Neural progenitor cell (in vitro differentiated cells): Measurements from ENCODE around the gene ABCF1. TPM values are rescaled to one million over a fixed set of nuclear protein-coding genes. Genes with fewer than 3 reads are reported as not detected.

Experiments used
- DNase-seq: peaks from one replicate; pipeline ENCODE4 v3.0.0-alpha.2; 2016; ENCODE audit warnings: low spot score
- H2AFZ ChIP-seq: fragments of 200-600 bp; sonication (generic); replicated peaks from 2 replicates; pipeline ENCODE4 v1.6.1; 2016; ENCODE audit warnings: antibody characterized with exemption
- H3F3A ChIP-seq: fragments of 200-600 bp; sonication (generic); 2 replicates; pipeline ENCODE4 v1.6.1; 2016; ENCODE audit warnings: antibody characterized with exemption, low read depth
- H3K27ac ChIP-seq: fragments of 200-600 bp; sonication (generic); 2 replicates; pipeline ENCODE4 v1.5.1; 2016; ENCODE audit warnings: mild to moderate bottlenecking
- H3K27me3 ChIP-seq: fragments of 200-600 bp; sonication (generic); 2 replicates; pipeline ENCODE4 v1.6.1; 2016; ENCODE audit warnings: mild to moderate bottlenecking, moderate library complexity
- H3K36me3 ChIP-seq: fragments of 200-600 bp; sonication (generic); 2 replicates; pipeline ENCODE4 v1.5.1; 2016
- H3K4me1 ChIP-seq: fragments of 200-600 bp; sonication (generic); 2 replicates; pipeline ENCODE4 v1.6.1; 2016; ENCODE audit warnings: mixed run types
- H3K4me2 ChIP-seq: fragments of 200-600 bp; sonication (generic); 2 replicates; pipeline ENCODE4 v1.6.1; 2016
- H3K4me3 ChIP-seq: fragments of 200-600 bp; sonication (generic); 2 replicates; pipeline ENCODE4 v1.5.1; 2016
- H3K79me2 ChIP-seq: fragments of 200-600 bp; sonication (generic); 2 replicates; pipeline ENCODE4 v1.6.1; 2016; ENCODE audit warnings: low read depth
- H3K9ac ChIP-seq: fragments of 200-600 bp; sonication (generic); 2 replicates; pipeline ENCODE4 v1.6.1; 2016
- H3K9me3 ChIP-seq: fragments of 200-600 bp; sonication (generic); 2 replicates; pipeline ENCODE4 v1.5.1; 2016; ENCODE audit warnings: low read depth
- H4K20me1 ChIP-seq: fragments of 200-600 bp; sonication (generic); 2 replicates; pipeline ENCODE4 v1.6.1; 2016; ENCODE audit warnings: low read depth
- H3K27ac Mint-ChIP-seq: 3 replicates; pipeline ENCODE4 v1.8.0; 2021; ENCODE audit warnings: mixed read lengths
- H3K27me3 Mint-ChIP-seq: 2 replicates; pipeline ENCODE4 v1.8.0; 2022; ENCODE audit warnings: low read depth, mild to moderate bottlenecking, inconsistent platforms, moderate library complexity, mixed read lengths; ENCODE audit not compliant: insufficient read depth
- H3K36me3 Mint-ChIP-seq: 3 replicates; pipeline ENCODE4 v1.8.0; 2021; ENCODE audit warnings: mixed read lengths
- H3K4me1 Mint-ChIP-seq: 3 replicates; pipeline ENCODE4 v1.8.0; 2021; ENCODE audit warnings: mixed read lengths
- H3K4me3 Mint-ChIP-seq: 3 replicates; pipeline ENCODE4 v1.8.0; 2021; ENCODE audit warnings: mild to moderate bottlenecking, moderate library complexity, mixed read lengths
- H3K9me3 Mint-ChIP-seq: 3 replicates; pipeline ENCODE4 v1.8.0; 2020; ENCODE audit warnings: mixed read lengths
- EZH2 ChIP-seq: fragments of 200-600 bp; sonication (generic); IDR thresholded peaks from 2 replicates; pipeline ENCODE4 v1.6.1; 2017; ENCODE audit warnings: antibody characterized with exemption, mild to moderate bottlenecking, moderate library complexity
- EZH2phosphoT487 ChIP-seq: fragments of 200-600 bp; sonication (generic); IDR thresholded peaks from 2 replicates; pipeline ENCODE4 v1.6.1; 2017; ENCODE audit warnings: antibody characterized with exemption
- total RNA-seq: library from RNA; depleted of rRNA; stranded (reverse); fragments of >200 nt; gene quantifications from 2 replicates; pipeline ENCODE4 v1.2.3, GENCODE V29; 2015; ENCODE audit warnings: low replicate concordance
- TF ChIP-seq, protein P1 (sequence below): fragments of 200-600 bp; sonication (generic); IDR thresholded peaks from 2 replicates; pipeline ENCODE4 v1.5.1; 2017; ENCODE audit warnings: antibody characterized with exemption, mild to moderate bottlenecking

The ABCF1 gene
- total RNA-seq, 1 donor from 2014 or later, result 43.9 TPM

DNA sequence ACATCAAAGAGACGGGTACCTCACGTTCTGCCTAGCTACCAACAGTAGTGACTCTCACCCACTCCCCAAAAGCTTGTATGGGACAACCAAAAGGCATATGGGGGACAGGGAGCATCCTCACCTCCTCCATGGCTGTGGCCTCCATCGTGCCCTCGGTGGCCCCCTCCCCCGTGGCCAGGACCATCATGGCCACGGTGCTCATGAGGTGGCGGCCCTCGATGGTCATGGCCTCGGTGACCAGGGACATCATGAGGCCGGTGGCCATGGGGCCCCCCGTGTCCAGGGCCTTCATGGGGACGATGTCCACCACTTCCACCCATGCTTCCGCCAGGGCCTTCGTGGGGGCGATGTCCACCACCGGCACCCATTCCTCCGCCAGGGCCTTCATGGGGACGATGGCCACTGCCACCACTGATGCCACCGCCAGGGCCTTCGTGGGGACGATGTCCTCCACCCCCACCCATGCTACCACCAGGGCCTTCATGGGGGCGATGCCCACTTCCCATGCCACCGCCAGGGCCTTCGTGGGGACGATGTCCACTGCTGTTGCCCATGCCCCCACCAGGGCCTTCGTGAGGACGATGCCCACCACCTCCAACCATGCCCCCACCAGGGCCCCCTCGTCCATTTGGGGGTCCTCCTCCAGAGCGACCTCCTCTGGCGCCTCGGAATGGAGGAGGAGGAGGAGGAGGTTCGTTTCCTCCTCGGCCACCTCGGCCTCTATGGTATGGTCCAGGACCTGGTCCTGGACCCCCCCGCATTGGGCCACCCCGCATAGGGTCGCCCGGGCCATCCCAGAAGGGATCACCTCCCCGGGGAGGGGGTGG lies 30.8 kb downstream of the ABCF1 start:
- H3K4me1 ChIP-seq, result no peaks in the 10 kb centered on the region
- no peaks in the 10 kb centered on the region for H3K27me3 ChIP-seq
- peaks cover 77% of the 10 kb centered on the region for H3F3A ChIP-seq
- TF ChIP-seq, protein P1, sequence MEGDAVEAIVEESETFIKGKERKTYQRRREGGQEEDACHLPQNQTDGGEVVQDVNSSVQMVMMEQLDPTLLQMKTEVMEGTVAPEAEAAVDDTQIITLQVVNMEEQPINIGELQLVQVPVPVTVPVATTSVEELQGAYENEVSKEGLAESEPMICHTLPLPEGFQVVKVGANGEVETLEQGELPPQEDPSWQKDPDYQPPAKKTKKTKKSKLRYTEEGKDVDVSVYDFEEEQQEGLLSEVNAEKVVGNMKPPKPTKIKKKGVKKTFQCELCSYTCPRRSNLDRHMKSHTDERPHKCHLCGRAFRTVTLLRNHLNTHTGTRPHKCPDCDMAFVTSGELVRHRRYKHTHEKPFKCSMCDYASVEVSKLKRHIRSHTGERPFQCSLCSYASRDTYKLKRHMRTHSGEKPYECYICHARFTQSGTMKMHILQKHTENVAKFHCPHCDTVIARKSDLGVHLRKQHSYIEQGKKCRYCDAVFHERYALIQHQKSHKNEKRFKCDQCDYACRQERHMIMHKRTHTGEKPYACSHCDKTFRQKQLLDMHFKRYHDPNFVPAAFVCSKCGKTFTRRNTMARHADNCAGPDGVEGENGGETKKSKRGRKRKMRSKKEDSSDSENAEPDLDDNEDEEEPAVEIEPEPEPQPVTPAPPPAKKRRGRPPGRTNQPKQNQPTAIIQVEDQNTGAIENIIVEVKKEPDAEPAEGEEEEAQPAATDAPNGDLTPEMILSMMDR, result no peak
- no peak overlapping the region for H3K4me2 ChIP-seq
- H3K79me2 ChIP-seq, result no peaks in the 10 kb centered on the region
- Mint-ChIP-seq H3K9me3 (no peaks in the 10 kb centered on the region), H3K4me3 (no peak overlapping the region), H3K4me1 (peaks cover 6% of the 10 kb centered on the region), H3K36me3 (peaks cover 48% of the 10 kb centered on the region), H3K27ac (no peak overlapping the region), H3K27me3 (peaks cover 4% of the 10 kb centered on the region)
- H3K36me3 ChIP-seq, result peaks cover 12% of the 10 kb centered on the region
- no peak overlapping the region for H3K27ac ChIP-seq
- no peak overlapping the region for H3K9ac ChIP-seq
- H3K4me3 ChIP-seq, result no peak overlapping the region
- H4K20me1 ChIP-seq, result peaks cover 32% of the 10 kb centered on the region
- no peaks in the 10 kb centered on the region for H3K9me3 ChIP-seq
- no peak overlapping the region for H2AFZ ChIP-seq
- no peak for DNase-seq

DNA sequence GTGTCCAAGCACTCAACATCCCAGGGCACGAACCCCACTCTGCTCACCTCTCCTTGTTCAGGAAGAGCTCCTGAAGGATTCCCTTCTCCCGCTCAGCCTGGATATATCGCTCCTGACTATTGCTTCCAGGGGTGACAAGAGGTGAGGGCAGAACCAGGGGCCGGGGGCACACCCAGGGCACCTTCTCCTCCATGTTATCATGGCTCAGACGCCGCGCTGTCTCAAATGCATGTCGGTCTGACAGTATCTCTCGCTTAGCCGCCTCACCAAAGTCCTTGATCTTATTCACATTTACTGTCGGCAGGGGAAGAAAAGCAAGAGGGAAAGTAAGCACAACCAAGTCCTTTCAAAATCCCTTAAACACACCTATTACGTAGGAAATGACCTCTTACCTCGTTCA lies 32.7 kb downstream of the ABCF1 start:
- no peak overlapping the region for H3K27ac Mint-ChIP-seq
- Histone ChIP-seq H3F3A (peaks cover 68% of the 10 kb centered on the region), H3K9me3 (no peaks in the 10 kb centered on the region), H4K20me1 (peaks cover 44% of the 10 kb centered on the region), H3K4me2 (no peak overlapping the region), H3K27me3 (no peaks in the 10 kb centered on the region), H3K27ac (no peak overlapping the region), H3K9ac (no peak overlapping the region), H3K4me3 (no peak overlapping the region), H3K36me3 (peaks cover 18% of the 10 kb centered on the region), H3K79me2 (peaks cover 7% of the 10 kb centered on the region), H2AFZ (no peak overlapping the region), H3K4me1 (no peaks in the 10 kb centered on the region)
- peaks cover 5% of the 10 kb centered on the region for H3K27me3 Mint-ChIP-seq
- no peak for TF ChIP-seq EZH2phosphoT487
- no peak for TF ChIP-seq EZH2
- TF ChIP-seq, protein P1, result no peak
- H3K9me3 Mint-ChIP-seq, result no peaks in the 10 kb centered on the region
- peaks cover 55% of the 10 kb centered on the region for H3K36me3 Mint-ChIP-seq
- no peaks in the 10 kb centered on the region for H3K4me1 Mint-ChIP-seq
- H3K4me3 Mint-ChIP-seq, result no peak overlapping the region
- DNase-seq, result no peak

DNA sequence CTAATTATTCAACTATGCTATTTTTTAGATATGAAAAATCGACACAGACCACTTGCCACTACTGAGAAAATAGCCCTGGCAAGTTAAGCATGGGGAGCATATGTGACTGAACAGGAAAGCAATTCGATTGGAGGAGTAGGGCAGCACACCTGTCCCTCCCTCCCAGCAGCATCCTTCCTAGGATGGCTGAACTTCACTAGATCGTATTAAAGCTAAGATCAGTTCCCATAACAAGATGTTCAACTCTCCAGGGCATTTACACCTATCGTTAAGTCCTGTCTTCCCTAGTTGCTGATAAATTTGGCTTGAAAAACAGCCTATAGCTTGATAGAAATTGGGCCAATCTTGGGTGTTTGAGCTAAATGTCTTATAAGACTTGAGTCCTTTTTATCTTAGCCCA lies 38.8 kb downstream of the ABCF1 start:
- H3K27ac ChIP-seq, result no peak overlapping the region
- no peak overlapping the region for H3K27ac Mint-ChIP-seq
- no peaks in the 10 kb centered on the region for H3K9me3 Mint-ChIP-seq

More for the DNA sequence above, 38.8 kb downstream of the ABCF1 start:
- peaks cover 28% of the 10 kb centered on the region for H3K36me3 ChIP-seq
- peaks cover 38% of the 10 kb centered on the region for H3K4me1 Mint-ChIP-seq
- no peak overlapping the region for H2AFZ ChIP-seq
- H3K9ac ChIP-seq, result no peak overlapping the region
- no peak for DNase-seq
- TF ChIP-seq EZH2 (no peak), EZH2phosphoT487 (no peak)
- TF ChIP-seq, protein P1, result no peak
- H3K36me3 Mint-ChIP-seq, result peaks cover 38% of the 10 kb centered on the region
- no peak overlapping the region for H3K4me2 ChIP-seq
- peaks cover 13% of the 10 kb centered on the region for H3K27me3 Mint-ChIP-seq
- H3K4me3 ChIP-seq, result no peak overlapping the region
- no peaks in the 10 kb centered on the region for H3K27me3 ChIP-seq
- peaks cover 67% of the 10 kb centered on the region for H3K79me2 ChIP-seq
- no peaks in the 10 kb centered on the region for H3K9me3 ChIP-seq
- H3F3A ChIP-seq, result peaks cover 43% of the 10 kb centered on the region
- no peak overlapping the region for H3K4me3 Mint-ChIP-seq
- peaks cover 23% of the 10 kb centered on the region for H3K4me1 ChIP-seq
- H4K20me1 ChIP-seq, result peaks cover 77% of the 10 kb centered on the region
